GM12878 (cell line): ENCODE results near the gene DCBLD1. TPM values are rescaled to one million over a fixed set of nuclear protein-coding genes. Genes with fewer than 3 reads are reported as not detected.

ENCODE experiments used
- ATAC-seq: fragments of 200-7000 bp; cut with Tn5 transposase; 3 replicates; pipeline ENCODE4 v1.9.1; 2020; ENCODE audit warnings: mild to moderate bottlenecking, moderate library complexity
- BruUV-seq: library from RNA; stranded (reverse); fragments of 400-500 nt; replicated peaks from 2 replicates; lab custom pipeline; 2021; lab: Mats Ljungman, UMichigan
- CTCF ChIA-PET: fragments of 300-600 bp; sonication (Branson Sonifier 250); formaldehyde crosslinking; extraction: SDS; loops from one replicate; lab custom pipeline; 2021; ENCODE audit warnings: inconsistent platforms; lab: Yijun Ruan, JAX
- POLR2A ChIA-PET: fragments of 350-600 bp; formaldehyde crosslinking; extraction: SDS; loops from one replicate; lab custom pipeline; 2021; ENCODE audit warnings: inconsistent platforms; lab: Charles Lee
- RAD21 ChIA-PET: fragments of 300-600 bp; sonication (Branson Sonifier 250); formaldehyde crosslinking; loops from one replicate; lab custom pipeline; 2023; ENCODE audit warnings: antibody characterized with exemption; ENCODE audit not compliant: unreplicated experiment; lab: Charles Lee
- SMC1A ChIA-PET: fragments of 300-600 bp; sonication (Branson Sonifier 250); formaldehyde crosslinking; loops from one replicate; lab custom pipeline; 2023; ENCODE audit not compliant: unreplicated experiment, uncharacterized antibody; lab: Charles Lee
- DNase-seq: peaks from one replicate; pipeline ENCODE4 v3.0.0-alpha.2; 2011; ENCODE audit warnings: low read depth, low spot score
- FAIRE-seq: peaks from 3 replicates; lab custom pipeline; 2011; peaks lifted over from hg19 to GRCh38; lab: Jason Lieb, UNC
- H2AFZ ChIP-seq: 2 replicates; pipeline ENCODE4 v1.6.0; 2011; ENCODE audit warnings: low read depth, low read length, control low read depth; ENCODE audit not compliant: control insufficient read depth
- H3K27ac ChIP-seq: 2 replicates; pipeline ENCODE4 v1.5.1; 2011; ENCODE audit warnings: control low read depth; ENCODE audit not compliant: control insufficient read depth, insufficient read depth
- H3K27me3 ChIP-seq, 2 experiments: replicated peaks in 1 of 2; 2 replicates each; pipeline versions ENCODE4 v1.6.0 to v1.6.1; 2011; ENCODE audit warnings: low read length in 1 of 2; ENCODE audit not compliant: control insufficient read depth in 2 of 2, insufficient read depth in 2 of 2
- H3K36me3 ChIP-seq, 2 experiments: 2 replicates each; pipeline ENCODE4 v1.5.1; 2011; ENCODE audit warnings: low read length in 1 of 2; ENCODE audit not compliant: control insufficient read depth in 2 of 2, insufficient read depth in 2 of 2
- H3K4me1 ChIP-seq: 2 replicates; pipeline ENCODE4 v1.6.1; 2011; ENCODE audit warnings: mild to moderate bottlenecking, low read length, moderate library complexity, mixed read lengths; ENCODE audit not compliant: control insufficient read depth, insufficient read depth
- H3K4me2 ChIP-seq: 2 replicates; pipeline ENCODE4 v1.6.0; 2011; ENCODE audit warnings: control low read depth; ENCODE audit not compliant: control insufficient read depth, insufficient read depth
- H3K4me3 ChIP-seq: fragments of 200-600 bp; sonication (generic); 2 replicates; pipeline ENCODE4 v1.5.1; 2016
- H3K79me2 ChIP-seq: 2 replicates; pipeline ENCODE4 v1.6.0; 2011; ENCODE audit warnings: low read length; ENCODE audit not compliant: control insufficient read depth, insufficient read depth
- H3K9ac ChIP-seq: 2 replicates; pipeline ENCODE4 v1.8.0; 2011; ENCODE audit warnings: low read length, control low read depth, mixed read lengths; ENCODE audit not compliant: control insufficient read depth, insufficient read depth
- H3K9me3 ChIP-seq: replicated peaks from 3 replicates; pipeline ENCODE4 v1.5.1; 2011; ENCODE audit warnings: mild to moderate bottlenecking, low read length; ENCODE audit not compliant: control insufficient read depth, insufficient read depth
- H4K20me1 ChIP-seq: 2 replicates; pipeline ENCODE4 v1.6.0; 2011; ENCODE audit not compliant: control insufficient read depth, insufficient read depth
- BMI1 ChIP-seq: fragments of 450-650 bp; IDR thresholded peaks from 2 replicates; pipeline ENCODE4 v1.6.1; 2016; ENCODE audit warnings: mild to moderate bottlenecking, moderate library complexity, borderline replicate concordance
- CUX1 ChIP-seq: IDR thresholded peaks from 2 replicates; pipeline ENCODE4 v1.6.1; 2012; ENCODE audit warnings: improper control_type of control experiment, low read depth, low read length; ENCODE audit not compliant: insufficient replicate concordance
- EP300 ChIP-seq, 2 experiments: fragments of 150-350 bp in 1 of 2; IDR thresholded peaks; 2 replicates each; pipeline ENCODE4 v1.6.1; 2011 to 2012; ENCODE audit warnings: low read depth in 2 of 2, low read length in 2 of 2, borderline replicate concordance in 1 of 2, improper control_type of control experiment in 1 of 2, inconsistent platforms in 1 of 2; ENCODE audit not compliant: control insufficient read depth in 1 of 2
- FOXM1 ChIP-seq: IDR thresholded peaks from 2 replicates; pipeline ENCODE4 v1.6.1; 2012; ENCODE audit warnings: low read depth, mild to moderate bottlenecking, inconsistent platforms, low read length, moderate library complexity
- GATAD2B ChIP-seq: fragments of 450-650 bp; conservative IDR thresholded peaks from 2 replicates; pipeline ENCODE4 v1.6.1; 2017; ENCODE audit warnings: low read depth, mild to moderate bottlenecking, moderate library complexity
- HDGF ChIP-seq: fragments of 450-650 bp; IDR thresholded peaks from 2 replicates; pipeline ENCODE4 v1.6.1; 2016; ENCODE audit warnings: antibody characterized with exemption
- JUND ChIP-seq: IDR thresholded peaks from 2 replicates; pipeline ENCODE4 v1.6.1; 2012; ENCODE audit warnings: low read depth, mild to moderate bottlenecking, low read length, improper control_type of control experiment, moderate library complexity
- MEF2A ChIP-seq: IDR thresholded peaks from 2 replicates; pipeline ENCODE4 v1.6.1; 2011; ENCODE audit warnings: low read depth, mild to moderate bottlenecking, low read length, moderate library complexity; ENCODE audit not compliant: insufficient read depth
- MTA3 ChIP-seq: IDR thresholded peaks from 2 replicates; pipeline ENCODE4 v1.6.1; 2012; ENCODE audit warnings: low read length, inconsistent platforms, borderline replicate concordance
- POLR2AphosphoS2 ChIP-seq: IDR thresholded peaks from 2 replicates; pipeline ENCODE4 v1.6.1; 2011; ENCODE audit warnings: low read depth, mild to moderate bottlenecking, low read length, improper control_type of control experiment, moderate library complexity
- RAD21 ChIP-seq: IDR thresholded peaks from 2 replicates; pipeline ENCODE4 v1.6.1; 2011; ENCODE audit warnings: mild to moderate bottlenecking, low read depth, low read length, moderate library complexity; ENCODE audit not compliant: insufficient read depth
- SMAD1 ChIP-seq: fragments of 450-650 bp; IDR thresholded peaks from 2 replicates; pipeline ENCODE4 v1.6.1; 2018; ENCODE audit warnings: mild to moderate bottlenecking, low read depth; ENCODE audit not compliant: partially characterized antibody
- SMAD5 ChIP-seq: IDR thresholded peaks from 2 replicates; pipeline ENCODE4 v1.6.1; 2016; ENCODE audit warnings: antibody characterized with exemption, low read depth
- YY1 ChIP-seq: IDR thresholded peaks from 2 replicates; pipeline ENCODE4 v1.6.1; 2011; ENCODE audit warnings: low read depth, mild to moderate bottlenecking, low read length
- ZNF217 ChIP-seq: fragments of 450-650 bp; IDR thresholded peaks from 2 replicates; pipeline ENCODE4 v1.6.1; 2017; ENCODE audit warnings: antibody characterized with exemption, mild to moderate bottlenecking
- WGBS: methylation state at CpG from one replicate; pipeline ENCODE4 v1.1.6; 2016; ENCODE audit warnings: low lambda C conversion rate; ENCODE audit not compliant: insufficient replicate concordance, insufficient coverage; ENCODE audit errors: missing lambda C conversion rate; 5-methylcytosine and 5-hydroxymethylcytosine counted together
- in situ Hi-C: fragments of 300-500 bp; cut with MboI; formaldehyde crosslinking; loops from 9 replicates; pipeline ENCODE4 v1.14.3; 2018; ENCODE audit warnings: mixed read lengths
- intact Hi-C: fragments of 100-400 bp; cut with micrococcal nuclease; formaldehyde crosslinking; loops from one replicate; pipeline ENCODE4 v1.14.2; 2022; ENCODE audit not compliant: unreplicated experiment
- polyA plus RNA-seq, 11 experiments: library from polyadenylated mRNA; depleted of rRNA in 4 of 11; unstranded in 6 of 11; stranded (reverse) in 5 of 11; fragments of >200 nt; fragmentation: Nextera tagmentation in 4 of 11; fragmentation: Illumina TruSeq in 1 of 11; extraction: Ambion mirVana in 4 of 11; extraction: Trizol in 1 of 11; gene quantifications; 1 replicate in 1 of 11; 2 replicates in 10 of 11; pipeline versions ENCODE4 v1.2.1 to v1.2.3, GENCODE V29; 2011 to 2016; ENCODE audit warnings: inconsistent platforms in 2 of 11, missing spikeins in 2 of 11, low read depth in 1 of 11
- total RNA-seq, 4 experiments: library from RNA; depleted of rRNA in 3 of 4; stranded (reverse); fragments of >200 nt in 3 of 4; fragmentation: Illumina TruSeq in 1 of 4; extraction: Trizol in 1 of 4; gene quantifications; 2 replicates each; pipeline versions ENCODE4 v1.2.1 to v1.2.3, GENCODE V29; 2013 to 2021
- TF ChIP-seq, protein P1 (sequence below): fragments of 450-650 bp; IDR thresholded peaks from 2 replicates; pipeline ENCODE4 v1.6.1; 2017; ENCODE audit warnings: mild to moderate bottlenecking, low read depth, inconsistent platforms; ENCODE audit not compliant: poor library complexity, severe bottlenecking
- TF ChIP-seq, protein P2 (sequence below): IDR thresholded peaks from 2 replicates; pipeline ENCODE4 v1.6.1; 2011; ENCODE audit warnings: low read depth, mild to moderate bottlenecking, low read length, moderate library complexity, borderline replicate concordance; ENCODE audit errors: extremely low read depth

Gene DCBLD1
- total and polyA plus RNA-seq, 10 of the 15 experiments (the other 5 are each of a cell fraction or from before 2014, with no cell fraction given) = 0.92 to 9.2 (median 8.3) TPM

- peak overlapping the region; percentile 43; the same call in 1 of the 2 replicates for H2AFZ ChIP-seq
- no peaks in the 10 kb centered on the region for H3K9me3 ChIP-seq
- H3K36me3 ChIP-seq = no peaks in the 10 kb centered on the region
- intact Hi-C loops = loop anchor here (1.0 to 5.0 kb wide), 3 partner anchors 77 to 198 kb away; partner anchors contain the start of gene NUS1
- H3K4me1 ChIP-seq = peaks cover 13% of the 10 kb centered on the region
- ChIA-PET POLR2A (interaction anchor here (0.7 kb wide), 2 partner anchors 30 to 64 kb away, joined by 4 to 5 read pairs; no protein-coding TSS in a partner anchor), RAD21 (interaction anchor here (0.8 to 5.0 kb wide), 17 partner anchors 7 to 166 kb away, joined by 3 to 56 read pairs (median 4); partner anchors contain the start of gene GOPC), CTCF (interaction anchor here (0.9 to 12.1 kb wide), 16 partner anchors 10 to 352 kb away, joined by 3 to 223 read pairs (median 8); partner anchors contain the start of gene GOPC), SMC1A (interaction anchor here (0.8 to 10.4 kb wide), 15 partner anchors 10 to 125 kb away, joined by 3 to 128 read pairs (median 5); partner anchors contain the start of gene GOPC)
- H3K4me2 ChIP-seq = 0 out of 2 replicates have a peak overlapping the region, but pooled peaks have one; percentile 75
- no peak overlapping the region for H3K4me3 ChIP-seq
- no peaks in the 10 kb centered on the region for H3K27me3 ChIP-seq
- no TSS peak for BruUV-seq
- no peak overlapping the region for H3K9ac ChIP-seq
- ATAC-seq (no peak), DNase-seq (no peak), FAIRE-seq (no peak)
- no peak overlapping the region for H3K27ac ChIP-seq
- no peaks in the 10 kb centered on the region for H3K79me2 ChIP-seq
- in situ Hi-C loops = no loop called here
- 95% methylated on average over 4 of the region's 6 CpGs for WGBS
- H4K20me1 ChIP-seq = no peaks in the 10 kb centered on the region
- TF ChIP-seq BMI1 (no peak), GATAD2B (no peak), ZNF217 (no peak), SMAD1 (no peak), RAD21 (no peak), HDGF (no peak), FOXM1 (no peak), MTA3 (no peak), JUND (no peak), CUX1 (no peak), YY1 (no peak), SMAD5 (no peak), POLR2AphosphoS2 (no peak), EP300 (IDR thresholded peaks at IDR 0.05; ENCODE audit: borderline replicate concordance in 1 of 2, control insufficient read depth in 1 of 2, low read depth in 2 of 2, low read length in 2 of 2) (no peak), MEF2A (no peak)
- TF ChIP-seq, protein P1, sequence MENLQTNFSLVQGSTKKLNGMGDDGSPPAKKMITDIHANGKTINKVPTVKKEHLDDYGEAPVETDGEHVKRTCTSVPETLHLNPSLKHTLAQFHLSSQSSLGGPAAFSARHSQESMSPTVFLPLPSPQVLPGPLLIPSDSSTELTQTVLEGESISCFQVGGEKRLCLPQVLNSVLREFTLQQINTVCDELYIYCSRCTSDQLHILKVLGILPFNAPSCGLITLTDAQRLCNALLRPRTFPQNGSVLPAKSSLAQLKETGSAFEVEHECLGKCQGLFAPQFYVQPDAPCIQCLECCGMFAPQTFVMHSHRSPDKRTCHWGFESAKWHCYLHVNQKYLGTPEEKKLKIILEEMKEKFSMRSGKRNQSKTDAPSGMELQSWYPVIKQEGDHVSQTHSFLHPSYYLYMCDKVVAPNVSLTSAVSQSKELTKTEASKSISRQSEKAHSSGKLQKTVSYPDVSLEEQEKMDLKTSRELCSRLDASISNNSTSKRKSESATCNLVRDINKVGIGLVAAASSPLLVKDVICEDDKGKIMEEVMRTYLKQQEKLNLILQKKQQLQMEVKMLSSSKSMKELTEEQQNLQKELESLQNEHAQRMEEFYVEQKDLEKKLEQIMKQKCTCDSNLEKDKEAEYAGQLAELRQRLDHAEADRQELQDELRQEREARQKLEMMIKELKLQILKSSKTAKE = no peak
- TF ChIP-seq, protein P2, sequence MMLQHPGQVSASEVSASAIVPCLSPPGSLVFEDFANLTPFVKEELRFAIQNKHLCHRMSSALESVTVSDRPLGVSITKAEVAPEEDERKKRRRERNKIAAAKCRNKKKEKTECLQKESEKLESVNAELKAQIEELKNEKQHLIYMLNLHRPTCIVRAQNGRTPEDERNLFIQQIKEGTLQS = no peak
Observed at GRCh38 chr6:117478853-117479231, 3.6 kb upstream of the DCBLD1 start.
